ENCODE data around the gene NLRP3.

DNA sequence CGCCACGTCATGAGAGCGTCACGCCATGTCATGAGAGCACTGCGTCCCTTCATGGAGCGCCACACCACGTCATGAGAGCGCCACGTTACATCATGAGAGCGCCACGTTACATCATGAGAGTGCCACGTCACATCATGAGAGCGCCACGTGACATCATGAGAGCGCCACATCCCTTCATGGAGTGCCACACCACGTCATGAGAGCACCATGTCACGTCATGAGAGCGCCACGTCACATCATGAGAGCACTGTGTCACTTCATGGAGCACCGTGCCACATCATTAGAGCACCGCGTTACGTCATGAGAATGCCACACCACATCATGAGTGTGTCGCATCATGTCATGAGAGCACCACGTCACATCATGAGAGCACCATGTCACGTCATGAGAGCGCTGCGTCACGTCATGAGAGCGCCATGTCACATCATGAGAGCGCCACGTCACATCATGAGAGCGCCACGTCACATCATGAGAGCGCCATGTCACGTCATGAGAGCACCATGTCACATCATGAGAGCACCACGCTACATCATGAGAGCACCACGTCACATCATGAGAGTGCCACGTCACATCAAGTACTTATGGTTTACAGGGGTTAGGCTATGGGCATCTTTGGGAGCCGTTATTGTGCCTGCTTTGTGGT is 9.8 kb upstream of the NLRP3 start:
- TF ChIP-seq, protein P1, sequence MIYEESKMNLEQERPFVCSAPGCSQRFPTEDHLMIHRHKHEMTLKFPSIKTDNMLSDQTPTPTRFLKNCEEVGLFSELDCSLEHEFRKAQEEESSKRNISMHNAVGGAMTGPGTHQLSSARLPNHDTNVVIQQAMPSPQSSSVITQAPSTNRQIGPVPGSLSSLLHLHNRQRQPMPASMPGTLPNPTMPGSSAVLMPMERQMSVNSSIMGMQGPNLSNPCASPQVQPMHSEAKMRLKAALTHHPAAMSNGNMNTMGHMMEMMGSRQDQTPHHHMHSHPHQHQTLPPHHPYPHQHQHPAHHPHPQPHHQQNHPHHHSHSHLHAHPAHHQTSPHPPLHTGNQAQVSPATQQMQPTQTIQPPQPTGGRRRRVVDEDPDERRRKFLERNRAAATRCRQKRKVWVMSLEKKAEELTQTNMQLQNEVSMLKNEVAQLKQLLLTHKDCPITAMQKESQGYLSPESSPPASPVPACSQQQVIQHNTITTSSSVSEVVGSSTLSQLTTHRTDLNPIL (CRISPR knock-in tag; IDR thresholded peaks at IDR 0.05; ENCODE audit: low read depth) = no peak
- TF ChIP-seq RARB (CRISPR knock-in tag; IDR thresholded peaks at IDR 0.05) = no peak
- no peak for TF ChIP-seq ZFP30 (CRISPR knock-in tag; IDR thresholded peaks at IDR 0.05)
- TF ChIP-seq, protein P2, sequence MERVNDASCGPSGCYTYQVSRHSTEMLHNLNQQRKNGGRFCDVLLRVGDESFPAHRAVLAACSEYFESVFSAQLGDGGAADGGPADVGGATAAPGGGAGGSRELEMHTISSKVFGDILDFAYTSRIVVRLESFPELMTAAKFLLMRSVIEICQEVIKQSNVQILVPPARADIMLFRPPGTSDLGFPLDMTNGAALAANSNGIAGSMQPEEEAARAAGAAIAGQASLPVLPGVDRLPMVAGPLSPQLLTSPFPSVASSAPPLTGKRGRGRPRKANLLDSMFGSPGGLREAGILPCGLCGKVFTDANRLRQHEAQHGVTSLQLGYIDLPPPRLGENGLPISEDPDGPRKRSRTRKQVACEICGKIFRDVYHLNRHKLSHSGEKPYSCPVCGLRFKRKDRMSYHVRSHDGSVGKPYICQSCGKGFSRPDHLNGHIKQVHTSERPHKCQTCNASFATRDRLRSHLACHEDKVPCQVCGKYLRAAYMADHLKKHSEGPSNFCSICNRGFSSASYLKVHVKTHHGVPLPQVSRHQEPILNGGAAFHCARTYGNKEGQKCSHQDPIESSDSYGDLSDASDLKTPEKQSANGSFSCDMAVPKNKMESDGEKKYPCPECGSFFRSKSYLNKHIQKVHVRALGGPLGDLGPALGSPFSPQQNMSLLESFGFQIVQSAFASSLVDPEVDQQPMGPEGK (CRISPR knock-in tag; IDR thresholded peaks at IDR 0.05; ENCODE audit: borderline replicate concordance) = no peak
- no peak for TF ChIP-seq ARNTL (CRISPR knock-in tag; IDR thresholded peaks at IDR 0.05; ENCODE audit: borderline replicate concordance, low read depth)
- no peak for TF ChIP-seq OSR1 (CRISPR knock-in tag; IDR thresholded peaks at IDR 0.05)
- TF ChIP-seq ZC3H10 (CRISPR knock-in tag; IDR thresholded peaks at IDR 0.05) = no peak
- no peak for TF ChIP-seq PPARA (CRISPR knock-in tag; IDR thresholded peaks at IDR 0.05; ENCODE audit: borderline replicate concordance)
- TF ChIP-seq, protein P3, sequence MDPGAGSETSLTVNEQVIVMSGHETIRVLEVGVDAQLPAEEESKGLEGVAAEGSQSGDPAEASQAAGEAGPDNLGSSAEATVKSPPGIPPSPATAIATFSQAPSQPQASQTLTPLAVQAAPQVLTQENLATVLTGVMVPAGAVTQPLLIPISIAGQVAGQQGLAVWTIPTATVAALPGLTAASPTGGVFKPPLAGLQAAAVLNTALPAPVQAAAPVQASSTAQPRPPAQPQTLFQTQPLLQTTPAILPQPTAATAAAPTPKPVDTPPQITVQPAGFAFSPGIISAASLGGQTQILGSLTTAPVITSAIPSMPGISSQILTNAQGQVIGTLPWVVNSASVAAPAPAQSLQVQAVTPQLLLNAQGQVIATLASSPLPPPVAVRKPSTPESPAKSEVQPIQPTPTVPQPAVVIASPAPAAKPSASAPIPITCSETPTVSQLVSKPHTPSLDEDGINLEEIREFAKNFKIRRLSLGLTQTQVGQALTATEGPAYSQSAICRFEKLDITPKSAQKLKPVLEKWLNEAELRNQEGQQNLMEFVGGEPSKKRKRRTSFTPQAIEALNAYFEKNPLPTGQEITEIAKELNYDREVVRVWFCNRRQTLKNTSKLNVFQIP (CRISPR knock-in tag; IDR thresholded peaks at IDR 0.05; ENCODE audit: borderline replicate concordance, low read depth) = no peak
- no peak for TF ChIP-seq SNAI2 (CRISPR knock-in tag; IDR thresholded peaks at IDR 0.05)

Data from SK-N-SH treated with all-trans-retinoic acid at 6 μM for 48 hours (cell line).